Lower lobe of right lung (tissue), 2 donors: ENCODE measurements around the gene HOPX. TPM values are rescaled to one million over a fixed set of nuclear protein-coding genes. Genes with fewer than 3 reads are reported as not detected.

ENCODE experiments used
- ATAC-seq, 2 donors: fragments of 200-7000 bp; cut with Tn5 transposase; one replicate each; pipeline ENCODE4 v1.9.1; 2020 to 2022; ENCODE audit warnings: mild to moderate bottlenecking in 2 of 2, moderate library complexity in 2 of 2
- DNase-seq: peaks from one replicate; pipeline ENCODE4 v3.0.0-alpha.2; 2020
- H3K27ac ChIP-seq: fragments of 200-600 bp; one replicate; pipeline ENCODE4 v1.8.0; 2022
- H3K27me3 ChIP-seq: fragments of 200-600 bp; one replicate; pipeline ENCODE4 v1.8.0; 2022; ENCODE audit warnings: low read depth
- H3K36me3 ChIP-seq: fragments of 200-600 bp; one replicate; pipeline ENCODE4 v1.8.0; 2022; ENCODE audit warnings: mild to moderate bottlenecking
- H3K4me1 ChIP-seq: fragments of 200-600 bp; one replicate; pipeline ENCODE4 v1.8.0; 2022
- H3K4me3 ChIP-seq: fragments of 200-600 bp; one replicate; pipeline ENCODE4 v1.8.0; 2022; ENCODE audit warnings: mild to moderate bottlenecking
- H3K9me3 ChIP-seq: fragments of 200-600 bp; one replicate; pipeline ENCODE4 v1.8.0; 2022
- CTCF ChIP-seq: fragments of 200-600 bp; IDR thresholded peaks from one replicate; pipeline ENCODE4 v1.8.0; 2022; ENCODE audit warnings: antibody characterized with exemption, mild to moderate bottlenecking
- intact Hi-C: fragments of 100-400 bp; cut with DNase I; formaldehyde crosslinking; loops from one replicate; pipeline ENCODE4 v1.11.0; 2022
- total RNA-seq: library from RNA; stranded (reverse); fragmentation: NEBNext Ultra II Directional; extraction: Animal tissue kit (Norgen Biotek cat#: 25700); gene quantifications from one replicate; pipeline ENCODE4 v1.2.1, GENCODE V29; 2021
- donor health status: DM: no; HTN: yes; CAD: no; lungs with severe emphysema.

Gene HOPX
- total RNA-seq, 1 donor from 2014 or later, result 341 TPM

- intact Hi-C loops, result no loop called here
- no peaks in the 10 kb centered on the region for H3K9me3 ChIP-seq
- no peaks in the 10 kb centered on the region for H3K4me1 ChIP-seq
- no peaks in the 10 kb centered on the region for H3K36me3 ChIP-seq
- no peaks in the 10 kb centered on the region for H3K27me3 ChIP-seq
- no peak for TF ChIP-seq CTCF
- ATAC-seq (no peak), DNase-seq (no peak)
- no peak overlapping the region for H3K4me3 ChIP-seq
- H3K27ac ChIP-seq, result no peak overlapping the region
Measured at GRCh38 chr4:56666279-56666678, 14.8 kb downstream of the HOPX start.

DNA sequence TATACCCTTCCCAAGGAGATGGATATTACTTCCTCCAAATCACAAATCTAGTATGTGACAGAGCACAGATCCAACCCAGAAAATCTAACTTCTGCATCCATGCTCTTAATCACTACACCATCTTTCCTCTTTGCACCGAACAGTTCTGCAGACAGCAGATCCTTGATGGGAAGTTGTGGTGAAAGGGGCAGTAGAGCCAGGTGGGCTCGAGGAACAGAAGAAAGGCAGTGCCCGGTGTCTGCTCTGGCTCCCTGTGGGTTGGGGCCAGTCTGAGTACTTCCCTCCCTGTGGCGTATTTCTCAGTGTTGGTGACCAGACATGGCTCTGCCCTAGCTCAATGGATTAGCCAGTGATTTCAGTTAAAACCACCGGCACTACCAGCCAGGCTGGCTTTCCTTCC lies 15.3 kb downstream of the HOPX start:
- no peaks in the 10 kb centered on the region for H3K9me3 ChIP-seq
- intact Hi-C loops, result no loop called here
- H3K4me3 ChIP-seq, result no peak overlapping the region
- DNase-seq, result no peak
- no peak for ATAC-seq
- no peaks in the 10 kb centered on the region for H3K4me1 ChIP-seq
- no peak overlapping the region for H3K27ac ChIP-seq
- H3K27me3 ChIP-seq, result no peaks in the 10 kb centered on the region
- no peak for TF ChIP-seq CTCF
- H3K36me3 ChIP-seq, result no peaks in the 10 kb centered on the region

DNA sequence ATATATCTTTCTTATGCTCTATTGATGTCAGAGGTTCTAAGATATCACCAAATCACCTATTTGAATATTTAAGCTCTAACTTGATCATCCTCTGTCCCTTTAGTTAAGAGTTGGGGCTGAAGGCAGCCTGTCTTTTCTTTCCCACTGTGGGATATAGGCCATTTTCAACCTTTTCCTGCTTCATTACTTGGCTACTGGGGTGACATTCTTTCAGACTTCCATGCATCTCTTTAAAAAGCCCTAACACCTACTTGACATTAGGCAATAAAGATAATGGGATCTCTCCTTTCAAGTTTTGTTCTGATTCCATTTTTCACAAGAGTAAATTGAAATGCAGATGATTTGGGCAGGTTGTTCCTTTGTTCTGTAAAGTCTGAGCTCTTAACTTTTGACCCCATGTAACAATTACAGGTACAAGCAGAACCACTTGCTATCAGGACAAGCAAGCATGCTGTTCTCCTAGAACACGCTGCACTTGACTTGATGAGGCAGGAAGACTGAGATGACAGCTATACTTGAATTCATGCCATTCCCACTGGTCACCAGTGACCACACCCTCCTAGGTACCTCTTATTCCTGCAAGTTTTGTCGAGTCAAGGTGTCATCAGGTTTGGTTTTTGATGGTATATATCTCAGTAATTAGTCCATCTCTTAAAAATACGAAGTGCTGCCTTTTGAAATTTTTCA lies 18.2 kb downstream of the HOPX start:
- H3K4me3 ChIP-seq, result no peak overlapping the region
- peak; percentile 70 to 80 for ATAC-seq
- no peak for TF ChIP-seq CTCF
- H3K27me3 ChIP-seq, result peaks cover 8% of the 10 kb centered on the region
- H3K27ac ChIP-seq, result no peak overlapping the region
- DNase-seq, result no peak
- no peaks in the 10 kb centered on the region for H3K9me3 ChIP-seq
- H3K4me1 ChIP-seq, result no peaks in the 10 kb centered on the region
- intact Hi-C loops, result no loop called here
- H3K36me3 ChIP-seq, result no peaks in the 10 kb centered on the region

- TF ChIP-seq CTCF, result no peak
- Histone ChIP-seq H3K36me3 (no peaks in the 10 kb centered on the region), H3K27me3 (peaks cover 28% of the 10 kb centered on the region), H3K4me1 (peaks cover 21% of the 10 kb centered on the region), H3K9me3 (no peaks in the 10 kb centered on the region), H3K27ac (no peak overlapping the region), H3K4me3 (no peak overlapping the region)
- DNase-seq (no peak), ATAC-seq (no peak)
- intact Hi-C loops, result no loop called here
Measured at GRCh38 chr4:56659946-56660345, 21.1 kb downstream of the HOPX start.

- intact Hi-C loops, result no loop called here
- Histone ChIP-seq H3K27me3 (peaks cover 29% of the 10 kb centered on the region), H3K36me3 (no peaks in the 10 kb centered on the region), H3K4me1 (peaks cover 31% of the 10 kb centered on the region), H3K27ac (no peak overlapping the region), H3K4me3 (no peak overlapping the region), H3K9me3 (no peaks in the 10 kb centered on the region)
- ATAC-seq (no peak), DNase-seq (no peak)
- no peak for TF ChIP-seq CTCF
Measured at GRCh38 chr4:56658528-56658927, 22.6 kb downstream of the HOPX start.
